ENCODE measurements around the gene FOXO3.

FOXO3 gene

DNA sequence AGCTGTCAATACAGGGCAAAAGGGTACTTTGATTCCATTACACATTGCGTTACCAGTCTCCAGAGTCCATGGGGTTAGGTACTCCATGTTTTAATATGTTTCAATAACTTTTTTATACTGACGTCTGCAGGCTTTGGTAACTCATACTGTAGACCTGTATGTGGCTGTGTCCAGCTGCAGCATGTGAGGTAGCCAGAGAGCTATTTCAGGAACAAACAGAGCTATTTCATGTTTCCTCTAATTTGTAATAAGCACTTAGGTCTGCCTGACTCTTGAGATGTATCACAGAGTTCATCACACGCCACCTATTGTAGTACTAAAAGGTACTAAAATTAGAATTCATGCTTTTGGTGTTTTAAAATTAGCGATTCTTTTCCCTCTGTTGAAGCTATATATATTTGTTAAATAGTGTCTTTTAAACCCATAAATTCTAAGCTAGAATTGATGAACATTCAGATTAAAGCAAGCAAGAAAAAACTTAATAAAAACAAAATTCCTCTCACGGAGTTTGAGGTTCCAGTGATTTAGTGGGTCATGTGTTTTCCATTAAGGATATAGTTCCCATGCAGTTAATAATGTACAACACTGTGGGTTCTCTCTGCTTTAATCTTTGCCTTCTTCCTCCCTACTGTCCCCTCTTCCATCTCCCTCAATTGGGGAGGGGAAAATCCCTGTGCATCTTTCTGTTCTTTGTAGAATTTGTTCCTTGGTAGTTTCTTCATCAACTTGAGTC lies 37.0 kb downstream of the FOXO3 start:
- DNase-seq (ENCODE audit: low read depth): no peak

GRCh38 chr6:108598305-108598863 lies 37.7 kb downstream of the FOXO3 start:
- no peak for DNase-seq (ENCODE audit: low read depth)

GRCh38 chr6:108604156-108604555 lies 43.4 kb downstream of the FOXO3 start:
- DNase-seq (ENCODE audit: low read depth): no peak

DNA sequence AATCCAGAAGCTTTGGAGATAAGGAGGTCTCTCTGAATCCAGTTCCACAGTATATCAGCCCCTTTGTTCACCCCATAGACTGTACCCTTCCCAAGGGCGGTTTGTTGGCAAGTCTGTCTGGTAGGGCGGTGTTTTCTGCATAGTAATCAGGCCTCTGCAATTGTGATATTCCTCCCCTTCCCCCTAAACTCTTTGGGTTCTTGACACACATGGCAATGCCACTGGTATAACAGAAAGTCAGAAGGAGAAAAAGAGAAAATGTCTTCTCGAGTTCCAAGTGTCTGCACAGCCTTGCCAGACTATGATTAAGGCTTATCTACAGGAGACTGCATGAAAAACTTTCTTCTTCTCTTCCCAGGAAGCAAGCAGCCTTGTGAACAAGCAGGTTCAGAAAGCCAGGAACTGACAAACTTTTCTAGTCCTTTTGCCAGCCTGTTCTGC lies 45.6 kb downstream of the FOXO3 start:
- DNase-seq (ENCODE audit: low read depth): no peak

GRCh38 chr6:108608453-108609275 lies 47.9 kb downstream of the FOXO3 start:
- no peak for DNase-seq (ENCODE audit: low read depth)

DNA sequence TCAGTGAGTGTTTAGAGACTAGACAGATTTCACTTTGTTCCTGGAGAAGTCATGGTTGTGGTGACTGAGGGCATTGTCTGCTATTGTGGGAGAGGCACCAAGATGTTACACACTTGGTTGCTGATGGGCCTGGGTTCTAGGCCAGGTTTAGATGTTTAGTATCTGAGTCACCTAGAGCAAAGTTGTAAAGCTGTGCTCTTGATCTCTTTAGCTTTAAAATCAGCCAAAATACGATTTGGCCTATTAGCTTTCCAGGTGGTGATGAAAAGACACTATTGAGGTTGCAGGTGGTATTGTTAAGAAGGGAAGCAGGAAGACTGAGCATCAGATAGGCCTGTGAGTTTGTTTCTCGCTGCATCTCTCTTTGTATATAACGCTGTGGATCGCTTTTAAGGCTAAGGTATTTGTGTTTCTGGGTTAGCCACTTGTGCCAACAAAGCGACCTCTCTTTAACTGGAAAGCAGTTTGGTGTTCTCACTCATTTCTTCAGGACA lies 48.6 kb downstream of the FOXO3 start:
- no peak for DNase-seq (ENCODE audit: low read depth)

GRCh38 chr6:108610270-108610839 lies 49.6 kb downstream of the FOXO3 start:
- no peak for DNase-seq (ENCODE audit: low read depth)

GRCh38 chr6:108610957-108611586 lies 50.4 kb downstream of the FOXO3 start:
- no peak for DNase-seq (ENCODE audit: low read depth)

GRCh38 chr6:108612852-108613251 lies 52.1 kb downstream of the FOXO3 start:
- DNase-seq (ENCODE audit: low read depth): no peak

GRCh38 chr6:108616544-108616943 lies 55.8 kb downstream of the FOXO3 start:
- DNase-seq (ENCODE audit: low read depth): no peak

- DNase-seq (ENCODE audit: low read depth): no peak
Measured at GRCh38 chr6:108616973-108617372, 56.3 kb downstream of the FOXO3 start.

DNA sequence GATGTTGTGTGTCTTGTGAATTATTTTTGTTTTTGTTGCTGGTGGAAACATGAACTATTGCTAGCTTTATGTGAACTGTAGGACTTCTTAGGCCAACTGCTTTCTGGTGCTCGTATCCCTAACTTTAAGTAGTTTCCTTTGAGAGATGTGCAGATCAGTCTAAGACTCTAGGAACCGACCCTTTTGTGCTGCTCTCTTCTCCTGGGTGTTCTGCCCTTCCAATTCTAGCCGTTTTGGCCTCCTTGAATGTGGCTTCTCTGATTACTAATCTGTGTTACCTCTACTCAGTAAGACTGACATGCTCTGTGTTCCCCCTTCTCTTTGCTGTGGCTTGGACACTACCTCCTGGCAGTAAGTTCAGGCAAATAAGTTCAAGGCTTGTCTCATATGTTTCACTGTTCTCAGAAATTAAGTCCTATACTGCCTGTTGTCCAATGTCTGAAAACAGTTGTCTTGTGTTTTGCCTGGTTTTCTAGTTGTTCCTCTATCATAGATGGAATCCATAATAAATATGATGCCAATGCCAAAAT lies 58.0 kb downstream of the FOXO3 start:
- DNase-seq (ENCODE audit: low read depth): no peak

DNA sequence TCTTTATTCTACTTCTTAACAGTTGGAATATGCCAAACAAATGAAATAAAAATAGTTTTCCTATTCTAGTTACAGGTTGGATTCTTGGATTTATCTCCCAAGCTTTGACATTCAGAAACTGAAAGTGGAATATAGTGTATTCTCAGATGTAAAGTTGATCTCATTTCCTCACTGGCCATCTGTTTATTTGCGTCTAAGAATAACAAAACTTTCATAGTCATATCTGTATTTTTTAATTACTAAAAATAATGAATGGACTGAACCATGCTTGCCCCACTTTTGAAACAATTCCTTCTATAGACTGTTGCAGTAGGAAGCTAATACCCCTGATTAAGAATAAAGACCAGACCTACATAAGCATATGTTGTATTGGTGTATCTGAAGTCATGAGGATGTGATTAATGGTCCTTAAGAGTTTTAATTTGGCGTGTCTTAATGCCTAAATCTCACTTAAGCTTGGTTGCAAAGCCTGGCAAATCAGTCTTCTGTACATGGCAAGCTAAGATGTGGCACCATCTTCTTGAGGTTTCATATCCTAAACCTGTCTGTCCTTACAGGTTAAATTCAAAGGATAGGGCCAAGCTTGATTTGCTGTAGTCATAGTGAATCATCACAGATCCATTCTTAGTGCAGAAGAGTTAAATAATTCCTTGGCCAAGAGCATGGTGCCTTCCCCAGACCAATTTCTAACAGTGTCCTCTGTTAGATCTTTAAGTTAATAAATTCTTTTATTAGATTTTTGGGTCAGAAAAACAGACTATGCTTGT lies 58.9 kb downstream of the FOXO3 start:
- DNase-seq (ENCODE audit: low read depth): no peak

- peak; percentile 30 for DNase-seq (ENCODE audit: low read depth)
Measured at GRCh38 chr6:108621117-108621516, 60.4 kb downstream of the FOXO3 start.

DNA sequence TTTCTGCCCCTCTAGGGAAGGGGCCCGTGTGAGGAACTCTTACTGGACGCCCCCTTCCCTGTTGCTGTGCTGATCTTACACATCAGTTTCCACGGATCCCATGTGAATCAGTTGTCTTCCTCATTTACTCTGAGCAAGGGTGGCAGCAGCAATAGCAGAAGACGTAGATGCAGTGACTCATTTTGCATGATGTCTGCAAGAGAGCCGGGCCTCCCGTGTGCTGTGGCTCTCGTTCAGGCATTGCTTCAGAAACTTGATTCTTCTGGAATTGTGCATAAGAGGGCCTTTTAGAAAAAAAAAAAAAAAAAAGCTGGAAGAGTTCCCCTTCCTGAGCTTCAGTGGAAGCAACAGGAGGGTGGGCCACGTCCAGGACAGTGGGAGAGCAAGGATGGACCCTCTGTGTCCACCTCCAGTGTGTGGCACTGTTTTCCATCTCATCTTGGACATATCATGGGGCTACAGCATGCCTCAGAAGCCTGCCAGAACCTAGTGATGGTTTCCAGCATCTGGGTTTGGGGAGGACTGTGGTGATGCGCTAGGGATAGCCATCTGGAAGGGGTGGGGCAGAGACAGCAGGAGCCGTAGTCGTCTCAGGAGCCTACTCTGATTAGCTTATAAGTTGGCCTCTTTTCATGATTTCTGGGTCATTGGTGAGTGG lies 62.1 kb downstream of the FOXO3 start:
- DNase-seq (ENCODE audit: low read depth): no peak

- DNase-seq (ENCODE audit: low read depth): no peak
Measured at GRCh38 chr6:108623995-108624394, 63.3 kb downstream of the FOXO3 start.

DNA sequence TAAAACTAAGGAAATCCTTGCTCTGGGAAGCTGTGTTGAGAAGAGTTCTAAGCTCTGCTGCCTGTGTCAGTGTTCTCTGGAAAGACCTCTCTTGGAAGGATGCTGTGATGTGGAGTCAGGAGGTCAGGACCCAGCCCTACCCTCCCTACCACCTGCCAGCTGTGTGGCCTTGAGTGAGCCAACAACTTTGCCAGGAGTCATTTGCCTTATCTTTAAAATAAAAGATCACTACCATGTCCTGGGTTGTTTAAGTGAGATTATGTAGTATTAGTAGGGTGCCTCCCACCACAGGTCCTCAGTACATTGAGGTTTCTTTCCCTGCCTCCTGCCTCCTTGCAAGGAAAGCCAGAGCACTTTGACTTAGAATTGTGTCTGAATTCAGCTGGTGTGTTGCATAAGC lies 64.9 kb downstream of the FOXO3 start:
- DNase-seq (ENCODE audit: low read depth): no peak

- DNase-seq (ENCODE audit: low read depth): no peak
Measured at GRCh38 chr6:108626777-108627176, 66.1 kb downstream of the FOXO3 start.

GRCh38 chr6:108627692-108628550 lies 67.2 kb downstream of the FOXO3 start:
- DNase-seq (ENCODE audit: low read depth): no peak
